H1 (cell line): ENCODE measurements around the gene SLC26A1. TPM values are rescaled to one million over a fixed set of nuclear protein-coding genes. Genes with fewer than 3 reads are reported as not detected.

Experiments used
- CTCF ChIA-PET: fragments of 300-600 bp; sonication (Branson Sonifier 250); formaldehyde crosslinking; loops from one replicate; lab custom pipeline; 2021; ENCODE audit not compliant: partially characterized antibody; lab: Charles Lee
- POLR2A ChIA-PET: fragments of 300-600 bp; sonication (Branson Sonifier 250); formaldehyde crosslinking; loops from one replicate; lab custom pipeline; 2021; ENCODE audit warnings: inconsistent platforms; ENCODE audit not compliant: partially characterized antibody; lab: Charles Lee
- DNase-seq, 2 experiments: peaks; one replicate each; pipeline versions ENCODE4 v3.0.0 to v3.0.0-alpha.2; 2010 to 2022; ENCODE audit warnings: low spot score in 2 of 2, low read depth in 1 of 2, mixed read lengths in 1 of 2
- FAIRE-seq: peaks from 2 replicates; lab custom pipeline; 2011; peaks lifted over from hg19 to GRCh38; lab: Jason Lieb, UNC
- H2AFZ ChIP-seq: 2 replicates; pipeline ENCODE4 v1.8.1; 2012; ENCODE audit warnings: low read length, inconsistent platforms
- H2AK5ac ChIP-seq: 2 replicates; pipeline ENCODE4 v1.6.1; 2013; ENCODE audit warnings: low read depth, low read length
- H2BK120ac ChIP-seq: replicated peaks from 2 replicates; pipeline ENCODE3; 2013; ENCODE audit warnings: low read depth, low read length, inconsistent platforms
- H2BK12ac ChIP-seq: 2 replicates; pipeline ENCODE4 v1.6.1; 2013; ENCODE audit warnings: low read depth, low read length
- H2BK15ac ChIP-seq: 2 replicates; pipeline ENCODE4 v1.6.1; 2013; ENCODE audit warnings: low read length
- H2BK20ac ChIP-seq: 2 replicates; pipeline ENCODE4 v1.6.1; 2013; ENCODE audit warnings: low read length
- H2BK5ac ChIP-seq: 2 replicates; pipeline ENCODE4 v1.6.1; 2013; ENCODE audit warnings: low read depth, low read length
- H3K14ac ChIP-seq: 2 replicates; pipeline ENCODE4 v1.6.1; 2013; ENCODE audit warnings: inconsistent platforms; ENCODE audit not compliant: insufficient read length
- H3K18ac ChIP-seq: 2 replicates; pipeline ENCODE4 v1.6.1; 2013; ENCODE audit warnings: low read length; ENCODE audit errors: extremely low read depth
- H3K23ac ChIP-seq: 2 replicates; pipeline ENCODE4 v1.6.1; 2013; ENCODE audit warnings: inconsistent platforms; ENCODE audit not compliant: insufficient read length
- H3K23me2 ChIP-seq: 2 replicates; pipeline ENCODE4 v1.6.1; 2013; ENCODE audit warnings: low read depth, low read length
- H3K27ac ChIP-seq: 2 replicates; pipeline ENCODE4 v1.6.1; 2011; ENCODE audit warnings: low read depth, low read length, inconsistent platforms
- H3K27me3 ChIP-seq, 4 experiments: replicated peaks in 1 of 4; 1 replicate in 1 of 4; 2 replicates in 3 of 4; pipeline versions ENCODE4 v1.6.1 to v1.8.1; 2011 to 2013; ENCODE audit warnings: low read length in 3 of 4, mild to moderate bottlenecking in 3 of 4, inconsistent platforms in 2 of 4, mixed read lengths in 2 of 4, moderate library complexity in 1 of 4; ENCODE audit not compliant: control insufficient read depth in 3 of 4, insufficient read depth in 3 of 4; ENCODE audit errors: extremely low read depth in 1 of 4
- H3K36me3 ChIP-seq, 4 experiments: 2 replicates each; pipeline versions ENCODE4 v1.6.1 to v1.8.1; 2011 to 2013; ENCODE audit warnings: mild to moderate bottlenecking in 4 of 4, low read length in 3 of 4, moderate library complexity in 2 of 4, control low read depth in 1 of 4, inconsistent platforms in 1 of 4; ENCODE audit not compliant: insufficient read depth in 4 of 4, control insufficient read depth in 2 of 4
- H3K4ac ChIP-seq: replicated peaks from 2 replicates; pipeline ENCODE3; 2013; ENCODE audit warnings: low read length, low read depth, mixed read lengths, inconsistent platforms; ENCODE audit not compliant: insufficient read length
- H3K4me1 ChIP-seq, 4 experiments: replicated peaks in 1 of 4; 1 replicate in 1 of 4; 2 replicates in 3 of 4; pipeline versions ENCODE4 v1.6.1 to v1.8.1; 2011 to 2013; ENCODE audit warnings: low read length in 3 of 4, inconsistent platforms in 2 of 4, mixed read lengths in 1 of 4; ENCODE audit not compliant: insufficient read depth in 4 of 4, control insufficient read depth in 3 of 4
- H3K4me2 ChIP-seq, 2 experiments: 2 replicates each; pipeline versions ENCODE4 v1.6.1 to v1.8.1; 2011 to 2013; ENCODE audit warnings: low read depth in 2 of 2, low read length in 2 of 2, control low read depth in 1 of 2, inconsistent platforms in 1 of 2, mild to moderate bottlenecking in 1 of 2; ENCODE audit not compliant: insufficient read depth in 1 of 2
- H3K4me3 ChIP-seq, 4 experiments: fragments of 200-600, 300-600 bp in 1 of 4; sonication (generic), shearing (Covaris generic), sonication (Bioruptor Twin) in 1 of 4; 2 replicates each; pipeline versions ENCODE4 v1.5.1 to v1.8.1; 2011 to 2016; ENCODE audit warnings: low read length in 4 of 4, low read depth in 3 of 4, control low read depth in 2 of 4, inconsistent platforms in 2 of 4, mild to moderate bottlenecking in 2 of 4, mixed read lengths in 1 of 4, moderate library complexity in 1 of 4; ENCODE audit not compliant: insufficient read depth in 2 of 4; ENCODE audit errors: extremely low read depth in 1 of 4
- H3K56ac ChIP-seq: replicated peaks from 2 replicates; pipeline ENCODE3; 2013; ENCODE audit warnings: low read depth, mild to moderate bottlenecking, mixed read lengths, low read length, inconsistent platforms; ENCODE audit not compliant: insufficient read length
- H3K79me1 ChIP-seq: 2 replicates; pipeline ENCODE4 v1.6.1; 2013; ENCODE audit warnings: low read depth, low read length, control low read depth
- H3K79me2 ChIP-seq, 2 experiments: 2 replicates each; pipeline versions ENCODE4 v1.6.1 to v1.8.1; 2012 to 2013; ENCODE audit warnings: low read length in 2 of 2, mild to moderate bottlenecking in 2 of 2, inconsistent platforms in 1 of 2; ENCODE audit not compliant: insufficient read depth in 2 of 2, control insufficient read depth in 1 of 2
- H3K9ac ChIP-seq, 4 experiments: replicated peaks in 1 of 4; 1 replicate in 1 of 4; 2 replicates in 3 of 4; pipeline versions ENCODE4 v1.6.1 to v1.8.1; 2011 to 2013; ENCODE audit warnings: low read depth in 3 of 4, low read length in 3 of 4, control low read depth in 2 of 4, mild to moderate bottlenecking in 2 of 4, moderate library complexity in 2 of 4, inconsistent platforms in 1 of 4; ENCODE audit errors: extremely low read depth in 1 of 4
- H3K9me3 ChIP-seq, 2 experiments: 2 replicates each; pipeline versions ENCODE4 v1.6.1 to v1.8.1; 2012 to 2013; ENCODE audit warnings: mild to moderate bottlenecking in 2 of 2, moderate library complexity in 2 of 2, control low read depth in 1 of 2, inconsistent platforms in 1 of 2, low read depth in 1 of 2, low read length in 1 of 2, mixed read lengths in 1 of 2; ENCODE audit not compliant: insufficient read depth in 2 of 2
- H4K20me1 ChIP-seq, 2 experiments: replicated peaks in 1 of 2; 2 replicates each; pipeline versions ENCODE3 to v1.8.1; 2011 to 2013; ENCODE audit warnings: inconsistent platforms in 2 of 2, low read length in 2 of 2, mild to moderate bottlenecking in 1 of 2; ENCODE audit not compliant: insufficient read depth in 2 of 2, control insufficient read depth in 1 of 2
- H4K5ac ChIP-seq: 2 replicates; pipeline ENCODE4 v1.6.1; 2013; ENCODE audit warnings: low read length, low read depth, mixed read lengths, inconsistent platforms; ENCODE audit not compliant: insufficient read length
- H4K8ac ChIP-seq: 2 replicates; pipeline ENCODE4 v1.8.0; 2013; ENCODE audit warnings: mild to moderate bottlenecking, moderate library complexity, low read length, inconsistent platforms; ENCODE audit not compliant: insufficient read depth; ENCODE audit errors: extremely low read depth
- H4K91ac ChIP-seq: replicated peaks from 2 replicates; pipeline ENCODE3; 2013; ENCODE audit warnings: low read length, mixed read lengths, inconsistent platforms; ENCODE audit not compliant: insufficient read length
- ATF3 ChIP-seq: IDR thresholded peaks from 2 replicates; pipeline ENCODE4 v1.6.1; 2011; ENCODE audit warnings: low read depth, mild to moderate bottlenecking, low read length; ENCODE audit not compliant: insufficient read depth
- CHD1 ChIP-seq: IDR thresholded peaks from 2 replicates; pipeline ENCODE4 v1.6.1; 2012; ENCODE audit warnings: low read depth, low read length, improper control_type of control experiment
- MAFK ChIP-seq: IDR thresholded peaks from 2 replicates; pipeline ENCODE4 v1.6.1; 2012; ENCODE audit warnings: low read depth, mild to moderate bottlenecking, improper control_type of control experiment, low read length
- POU5F1 ChIP-seq: IDR thresholded peaks from 2 replicates; pipeline ENCODE4 v1.6.1; 2011; ENCODE audit warnings: low read depth, mild to moderate bottlenecking, low read length, moderate library complexity
- RAD21 ChIP-seq, 2 experiments: IDR thresholded peaks in 1 of 2; conservative IDR thresholded peaks in 1 of 2; 2 replicates each; pipeline ENCODE4 v1.6.1; 2011; ENCODE audit warnings: low read depth in 2 of 2, low read length in 2 of 2, improper control_type of control experiment in 1 of 2, inconsistent platforms in 1 of 2, mild to moderate bottlenecking in 1 of 2, moderate library complexity in 1 of 2
- SIRT6 ChIP-seq: IDR thresholded peaks from one replicate; pipeline ENCODE4 v1.7.1; 2012; ENCODE audit warnings: low read length, inconsistent platforms
- SP2 ChIP-seq: IDR thresholded peaks from 2 replicates; pipeline ENCODE4 v1.6.1; 2012; ENCODE audit warnings: mild to moderate bottlenecking, low read length, inconsistent platforms
- SUZ12 ChIP-seq: fragments of 200-600 bp; sonication (generic); IDR thresholded peaks from 2 replicates; pipeline ENCODE4 v1.6.1; 2012; ENCODE audit warnings: mild to moderate bottlenecking, inconsistent platforms, low read length, moderate library complexity, mixed read lengths
- WGBS, 2 experiments: shearing (Covaris generic) in 1 of 2; methylation state at CpG; one replicate each; pipeline versions ENCODE4 v1.1.6 to v1.1.7; 2013 to 2015; ENCODE audit warnings: low lambda C conversion rate in 2 of 2, mixed read lengths in 2 of 2, inconsistent platforms in 1 of 2, low coverage in 1 of 2, missing lambda C conversion rate in 1 of 2; ENCODE audit not compliant: insufficient replicate concordance in 2 of 2, insufficient coverage in 1 of 2, insufficient read length in 1 of 2; ENCODE audit errors: extremely low coverage in 1 of 2, missing lambda C conversion rate in 1 of 2; 5-methylcytosine and 5-hydroxymethylcytosine counted together
- polyA plus RNA-seq, 7 experiments: library from polyadenylated mRNA; depleted of rRNA in 3 of 7; stranded (reverse) in 5 of 7; unstranded in 2 of 7; fragments of >200 nt in 5 of 7; fragments of 200-250 nt in 2 of 7; gene quantifications; 1 replicate in 5 of 7; 2 replicates in 1 of 7; 4 replicates in 1 of 7; pipeline versions ENCODE4 v1.2.1 to v1.2.3, GENCODE V29; 2011 to 2013; ENCODE audit warnings: missing spikeins in 2 of 7, mixed read lengths in 2 of 7
- total RNA-seq: library from RNA; stranded (reverse); fragmentation: NEBNext Ultra II Directional; extraction: Animal tissue kit (Norgen Biotek cat#: 25700); gene quantifications from 2 replicates; pipeline ENCODE4 v1.2.1, GENCODE V29; 2021

The SLC26A1 gene
- total and polyA plus RNA-seq, 2 of the 8 experiments (the other 6 are each of a cell fraction or from before 2014, with no cell fraction given), result 0.11 TPM; not detected in 1

GRCh38 chr4:974668-975067 lies 18.5 kb downstream of the SLC26A1 start:
- Histone ChIP-seq H3K56ac (no peak overlapping the region), H2AK5ac (no peak overlapping the region), H3K27me3 (peaks cover 0 to 31% (median 21%) of the 10 kb centered on the region in 4 experiments; a peak in 5 of 7 replicates), H3K14ac (no peak overlapping the region), H3K79me1 (no peaks in the 10 kb centered on the region), H3K79me2 (no peaks in the 10 kb centered on the region), H2BK15ac (no peak overlapping the region), H3K4ac (no peak overlapping the region), H2BK20ac (no peak overlapping the region), H4K20me1 (peaks cover 3 to 11% of the 10 kb centered on the region in 2 experiments), H2BK120ac (no peak overlapping the region), H3K23ac (no peak overlapping the region), H3K18ac (no peak overlapping the region), H2BK5ac (no peak overlapping the region), H4K8ac (no peak overlapping the region), H3K4me1 (peaks cover 0 to 9% (median 1%) of the 10 kb centered on the region in 4 experiments; a peak in 3 of 7 replicates), H3K36me3 (no peaks in the 10 kb centered on the region), H4K91ac (no peak overlapping the region), H3K4me2 (no peak overlapping the region), H3K9me3 (peaks cover 5 to 11% of the 10 kb centered on the region in 2 experiments; a peak in 1 of 4 replicates), H4K5ac (no peak overlapping the region), H2BK12ac (no peak overlapping the region), H2AFZ (no peak overlapping the region), H3K9ac (no peak overlapping the region), H3K23me2 (peaks cover 5% of the 10 kb centered on the region; the same call in 1 of the 2 replicates), H3K4me3 (no peak overlapping the region), H3K27ac (no peak overlapping the region)
- no peak for TF ChIP-seq SP2
- no peak for TF ChIP-seq SUZ12
- no peak for TF ChIP-seq CHD1
- no peak for TF ChIP-seq RAD21 (IDR thresholded peaks at IDR 0.05 in 1 of 2, conservative IDR thresholded peaks at IDR 0.05 in 1 of 2; ENCODE audit: low read depth in 2 of 2, low read length in 2 of 2)
- no peak for TF ChIP-seq POU5F1
- no peak for TF ChIP-seq SIRT6
- TF ChIP-seq MAFK, result no peak
- TF ChIP-seq ATF3, result no peak
- CTCF ChIA-PET, result interaction anchor here (1.0 kb wide), 1 partner anchor 24 kb away, joined by 3 read pairs; no protein-coding TSS in a partner anchor
- 95% methylated on average over 9 of the region's 9 CpGs; no CpG with 5 or more reads in 1 of the 2 experiments for WGBS, 2 experiments
- POLR2A ChIA-PET, result interaction anchor here (1.0 kb wide), 1 partner anchor 16 kb away, joined by 3 read pairs; no protein-coding TSS in a partner anchor
- DNase-seq, result no peak
- FAIRE-seq, result no peak
